ENCODE results near the gene AUTS2. TPM values are rescaled to one million over a fixed set of nuclear protein-coding genes. Genes with fewer than 3 reads are reported as not detected.

Gene AUTS2
- total and polyA plus RNA-seq, 9 of the 15 experiments (the other 6 are each of a cell fraction or from before 2014, with no cell fraction given) = 0.58 TPM; not detected in 8

DNA sequence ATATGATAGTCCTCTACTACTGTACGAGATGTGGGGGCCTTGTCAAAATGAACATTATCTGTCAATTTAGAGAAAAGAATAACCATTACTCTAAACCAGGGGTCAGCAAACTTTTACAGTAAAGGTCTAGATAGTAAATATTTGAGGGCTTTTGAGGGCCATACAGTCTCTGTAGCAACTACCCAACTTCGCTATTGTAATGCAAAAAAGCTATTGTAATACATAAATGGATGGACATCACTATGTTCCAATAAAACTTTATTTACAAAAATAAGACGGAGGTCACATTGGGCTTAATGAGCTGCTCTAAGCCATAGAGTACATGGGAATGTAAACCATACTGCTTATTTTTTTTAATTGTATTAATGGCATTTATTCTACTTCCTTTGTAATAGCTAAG, 1055.9 kb downstream of the AUTS2 start:
- H3K9me1 ChIP-seq (ENCODE audit: control insufficient read depth, insufficient read depth, low read length) = no peaks in the 10 kb centered on the region
- 2% methylated on average over 3 of the region's 3 CpGs for WGBS (ENCODE audit: insufficient coverage, low coverage, missing lambda C conversion rate)
- H3K79me2 ChIP-seq (ENCODE audit: control insufficient read depth, insufficient read depth, low read length) = no peaks in the 10 kb centered on the region
- no peak overlapping the region for H3K4me3 ChIP-seq
- FAIRE-seq (no peak), ATAC-seq (no peak), DNase-seq (ENCODE audit: extremely low read depth in 1 of 4, low spot score in 3 of 4) (no peak)
- H3K27me3 ChIP-seq (ENCODE audit: control insufficient read depth in 2 of 2, insufficient read depth in 2 of 2, low read length in 2 of 2) = peaks cover 6 to 21% of the 10 kb centered on the region in 2 experiments; a peak in 2 of 5 replicates
- H4K20me1 ChIP-seq (replicated peaks; ENCODE audit: control insufficient read depth, insufficient read depth, low read length) = no peaks in the 10 kb centered on the region; the same call in 1 of the 2 replicates
- ChIA-PET CTCF (ENCODE audit: low intra/inter-chr PET ratio) (no interaction called here), POLR2A (no interaction called here)
- no peaks in the 10 kb centered on the region for H3K9me3 ChIP-seq (replicated peaks; ENCODE audit: control insufficient read depth, insufficient read depth, low read depth, low read length)
- no peak overlapping the region for H3K9ac ChIP-seq (ENCODE audit: insufficient read depth in 1 of 2, low read depth in 2 of 2, low read length in 2 of 2)
- no peak overlapping the region for H2AFZ ChIP-seq (ENCODE audit: low read depth, low read length)
- in situ Hi-C loops (cut with MboI) (no loop called here), intact Hi-C loops (cut with micrococcal nuclease) (no loop called here)
- no peak overlapping the region for H3K4me2 ChIP-seq (ENCODE audit: insufficient read depth, low read length)
- no peak overlapping the region for H3K27ac ChIP-seq (ENCODE audit: extremely low read depth, low read depth, low read length)
- no TSS peak for BruUV-seq (replicated peaks)
- no peaks in the 10 kb centered on the region for H3K36me3 ChIP-seq (ENCODE audit: control insufficient read depth, insufficient read depth, low read length)
- TF ChIP-seq WHSC1 (IDR thresholded peaks at IDR 0.05; ENCODE audit: low read length) = no peak
- TF ChIP-seq, protein P1, sequence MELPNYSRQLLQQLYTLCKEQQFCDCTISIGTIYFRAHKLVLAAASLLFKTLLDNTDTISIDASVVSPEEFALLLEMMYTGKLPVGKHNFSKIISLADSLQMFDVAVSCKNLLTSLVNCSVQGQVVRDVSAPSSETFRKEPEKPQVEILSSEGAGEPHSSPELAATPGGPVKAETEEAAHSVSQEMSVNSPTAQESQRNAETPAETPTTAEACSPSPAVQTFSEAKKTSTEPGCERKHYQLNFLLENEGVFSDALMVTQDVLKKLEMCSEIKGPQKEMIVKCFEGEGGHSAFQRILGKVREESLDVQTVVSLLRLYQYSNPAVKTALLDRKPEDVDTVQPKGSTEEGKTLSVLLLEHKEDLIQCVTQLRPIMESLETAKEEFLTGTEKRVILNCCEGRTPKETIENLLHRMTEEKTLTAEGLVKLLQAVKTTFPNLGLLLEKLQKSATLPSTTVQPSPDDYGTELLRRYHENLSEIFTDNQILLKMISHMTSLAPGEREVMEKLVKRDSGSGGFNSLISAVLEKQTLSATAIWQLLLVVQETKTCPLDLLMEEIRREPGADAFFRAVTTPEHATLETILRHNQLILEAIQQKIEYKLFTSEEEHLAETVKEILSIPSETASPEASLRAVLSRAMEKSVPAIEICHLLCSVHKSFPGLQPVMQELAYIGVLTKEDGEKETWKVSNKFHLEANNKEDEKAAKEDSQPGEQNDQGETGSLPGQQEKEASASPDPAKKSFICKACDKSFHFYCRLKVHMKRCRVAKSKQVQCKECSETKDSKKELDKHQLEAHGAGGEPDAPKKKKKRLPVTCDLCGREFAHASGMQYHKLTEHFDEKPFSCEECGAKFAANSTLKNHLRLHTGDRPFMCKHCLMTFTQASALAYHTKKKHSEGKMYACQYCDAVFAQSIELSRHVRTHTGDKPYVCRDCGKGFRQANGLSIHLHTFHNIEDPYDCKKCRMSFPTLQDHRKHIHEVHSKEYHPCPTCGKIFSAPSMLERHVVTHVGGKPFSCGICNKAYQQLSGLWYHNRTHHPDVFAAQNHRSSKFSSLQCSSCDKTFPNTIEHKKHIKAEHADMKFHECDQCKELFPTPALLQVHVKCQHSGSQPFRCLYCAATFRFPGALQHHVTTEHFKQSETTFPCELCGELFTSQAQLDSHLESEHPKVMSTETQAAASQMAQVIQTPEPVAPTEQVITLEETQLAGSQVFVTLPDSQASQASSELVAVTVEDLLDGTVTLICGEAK (IDR thresholded peaks at IDR 0.05) = peak; percentile 75
- TF ChIP-seq, protein P1 (CRISPR knock-in tag; IDR thresholded peaks at IDR 0.05) = no peak
- no peaks in the 10 kb centered on the region for H3K4me1 ChIP-seq (replicated peaks in 1 of 2; ENCODE audit: control insufficient read depth in 2 of 2, insufficient read depth in 2 of 2, low read length in 2 of 2)
